ENCODE data around the gene IFT43. TPM values are rescaled to one million over a fixed set of nuclear protein-coding genes. Genes with fewer than 3 reads are reported as not detected.

The IFT43 gene
- total RNA-seq, 1 experiment from 2014 or later, result 18.6 TPM

GRCh38 chr14:75959031-75959430 lies 26.5 kb upstream of the IFT43 start:
- H4K20me1 ChIP-seq (ENCODE audit: control insufficient read depth, insufficient read depth, insufficient read length), result no peaks in the 10 kb centered on the region
- Mint-ChIP-seq H3K4me1 (peaks cover 5 to 7% of the 10 kb centered on the region in 2 experiments), H3K27ac (no peak overlapping the region), H3K9me3 (no peaks in the 10 kb centered on the region), H3K27me3 (ENCODE audit: low read depth) (no peaks in the 10 kb centered on the region), H3K36me3 (ENCODE audit: insufficient read depth in 1 of 3, low read depth in 3 of 3) (peaks cover 0 to 4% (median 0%) of the 10 kb centered on the region in 3 experiments; a peak in 1 of 7 replicates), H3K4me3 (no peak overlapping the region)
- no peaks in the 10 kb centered on the region for H3K27me3 ChIP-seq (ENCODE audit: insufficient read depth, low read length)
- no peak overlapping the region for H2AK5ac ChIP-seq (ENCODE audit: insufficient read length, low read length)
- no peak overlapping the region for H3K4ac ChIP-seq (ENCODE audit: low read depth, low read length)
- H2BK15ac ChIP-seq (ENCODE audit: low read depth, low read length), result no peak overlapping the region
- no peak overlapping the region for H4K91ac ChIP-seq (ENCODE audit: insufficient read length, low read depth, low read length)
- H2BK12ac ChIP-seq (ENCODE audit: insufficient read length, low read depth, low read length), result no peak overlapping the region
- no peak overlapping the region for H3K27ac ChIP-seq (ENCODE audit: insufficient read length, low read depth, low read length)
- H3K14ac ChIP-seq (ENCODE audit: insufficient read depth, low read length), result no peak overlapping the region
- H2AFZ ChIP-seq (ENCODE audit: low read length), result no peak overlapping the region
- no peaks in the 10 kb centered on the region for H3K79me1 ChIP-seq (ENCODE audit: insufficient read depth, low read depth, low read length, poor library complexity, severe bottlenecking)
- H4K8ac ChIP-seq (replicated peaks; ENCODE audit: insufficient read length, low read depth, low read length), result no peak overlapping the region
- no peaks in the 10 kb centered on the region for H3K9me3 ChIP-seq (ENCODE audit: control insufficient read depth, low read depth, low read length)
- H3K4me1 ChIP-seq (ENCODE audit: insufficient read depth, low read length), result no peaks in the 10 kb centered on the region
- no peak overlapping the region for H3K9ac ChIP-seq (ENCODE audit: extremely low read depth, insufficient read length, low read length)
- H3K4me2 ChIP-seq (ENCODE audit: insufficient read depth, insufficient read length, low read length), result no peak overlapping the region
- no peak overlapping the region for H3T11ph ChIP-seq (ENCODE audit: low read length)
- no peak overlapping the region for H3K18ac ChIP-seq (ENCODE audit: insufficient read length, low read depth, low read length)
- no peak for TF ChIP-seq CTCF (conservative IDR thresholded peaks at IDR 0.05)
- no peak overlapping the region for H3K56ac ChIP-seq (ENCODE audit: insufficient read length, low read depth, low read length)
- no peak overlapping the region for H2BK5ac ChIP-seq (ENCODE audit: insufficient read length, low read length)
- DNase-seq, result no peak
- no peak overlapping the region for H4K5ac ChIP-seq (ENCODE audit: insufficient read length, low read depth, low read length)
- H2BK120ac ChIP-seq (ENCODE audit: low read depth, low read length, poor library complexity, severe bottlenecking), result no peak overlapping the region
- H3K79me2 ChIP-seq (ENCODE audit: insufficient read depth, low read length), result no peaks in the 10 kb centered on the region
- no peak overlapping the region for H2BK20ac ChIP-seq (ENCODE audit: low read depth, low read length, poor library complexity, severe bottlenecking)
- no CpG with 5 or more reads among the region's 9 CpGs for WGBS (ENCODE audit: extremely low coverage, insufficient read length, low lambda C conversion rate)
- H3K23me2 ChIP-seq (ENCODE audit: insufficient read length, low read depth, low read length, poor library complexity, severe bottlenecking), result no peaks in the 10 kb centered on the region
- no peak overlapping the region for H3K23ac ChIP-seq (ENCODE audit: insufficient read length, low read depth, low read length)
